Medulla oblongata (tissue), 1 donor: Measurements from ENCODE around the gene FGF1.

Experiments used
- DNase-seq: peaks from one replicate; pipeline ENCODE4 v3.0.0-alpha.2; 2015; ENCODE audit errors: extremely low spot score

The FGF1 gene

DNA sequence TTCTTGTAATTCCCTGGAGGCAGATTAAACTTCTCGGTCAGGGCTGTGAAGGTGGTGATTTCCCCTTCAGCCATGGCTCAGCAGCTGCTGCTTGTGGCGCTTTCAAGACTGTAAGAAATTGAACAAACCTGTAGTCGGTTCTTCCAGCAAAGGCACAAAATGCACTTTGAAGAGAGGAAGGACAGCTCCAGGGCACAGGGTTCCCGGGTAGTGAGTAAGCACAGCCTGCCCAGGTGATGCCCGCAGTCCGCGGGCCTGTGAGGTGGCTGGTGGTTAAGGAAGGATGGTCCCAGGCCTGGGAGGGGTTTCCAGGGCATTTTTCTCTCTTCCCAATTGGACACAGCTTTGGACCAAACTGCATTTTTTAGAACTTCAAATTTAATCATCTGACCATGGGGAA is 71.8 kb downstream of the FGF1 start:
- DNase-seq, result no peak

DNA sequence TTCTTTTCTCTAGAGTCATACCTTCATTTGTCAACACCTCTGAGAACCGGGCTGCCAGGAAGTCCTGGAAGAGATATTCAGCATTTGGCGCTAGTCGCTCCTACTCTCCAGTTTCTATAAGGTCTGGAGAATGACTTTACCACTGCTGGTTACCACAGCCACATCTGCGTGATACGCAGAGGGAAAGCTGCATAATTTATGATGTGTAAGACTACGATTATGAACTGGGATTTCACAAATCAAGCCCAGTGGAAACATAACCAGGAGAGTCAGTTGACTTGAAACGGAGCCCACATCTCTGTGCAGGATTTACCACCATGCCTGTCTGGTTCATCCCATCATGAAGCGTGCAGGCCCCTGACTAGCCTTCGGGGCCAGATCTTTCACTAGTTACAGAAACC is 72.6 kb downstream of the FGF1 start:
- no peak for DNase-seq

- DNase-seq, result no peak
These were observed 73.2 kb downstream of the FGF1 start for GRCh38 chr5:142612494-142613270.

GRCh38 chr5:142611154-142611553 is 74.7 kb downstream of the FGF1 start:
- DNase-seq, result peak; percentile 76

DNA sequence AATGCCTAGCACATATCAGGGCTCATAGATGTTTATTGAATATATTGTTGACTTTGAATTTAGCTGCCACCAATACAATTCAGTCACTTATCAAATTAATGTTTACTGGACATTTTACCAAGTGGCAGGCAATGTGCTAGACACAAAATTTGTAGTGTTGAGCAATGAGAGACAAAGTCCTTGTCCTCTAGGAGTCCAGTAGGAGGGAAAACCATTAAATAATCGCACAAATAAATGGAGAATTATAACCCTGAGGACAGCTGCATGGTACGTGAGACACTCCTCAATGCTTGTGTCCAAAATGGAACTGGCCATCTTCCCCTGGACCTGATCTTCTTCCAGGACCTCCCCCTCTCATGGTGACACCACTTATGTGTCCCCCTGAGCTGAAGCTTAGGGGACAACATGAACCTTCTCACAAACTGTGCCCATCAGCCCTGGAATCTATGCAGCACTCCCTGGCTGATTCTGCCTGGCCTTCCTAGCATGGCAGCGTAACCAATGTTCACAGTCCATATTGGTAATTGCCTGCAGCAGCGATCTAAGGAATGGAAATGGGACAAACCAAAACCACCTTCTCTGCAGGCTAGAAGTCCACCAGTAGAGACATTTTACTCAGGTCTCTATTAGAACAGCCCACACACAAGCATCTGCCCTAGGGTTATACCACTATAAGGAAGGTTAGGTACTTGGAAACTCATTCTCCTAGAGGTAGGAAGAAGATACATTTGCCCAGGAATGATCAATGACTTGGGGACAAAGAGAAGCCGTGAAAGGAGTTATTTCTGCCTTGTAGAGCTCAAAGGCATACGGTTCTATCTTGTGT is 75.5 kb downstream of the FGF1 start:
- no peak for DNase-seq

GRCh38 chr5:142609142-142609541 is 76.7 kb downstream of the FGF1 start:
- no peak for DNase-seq

GRCh38 chr5:142608081-142608480 is 77.8 kb downstream of the FGF1 start:
- no peak for DNase-seq

DNA sequence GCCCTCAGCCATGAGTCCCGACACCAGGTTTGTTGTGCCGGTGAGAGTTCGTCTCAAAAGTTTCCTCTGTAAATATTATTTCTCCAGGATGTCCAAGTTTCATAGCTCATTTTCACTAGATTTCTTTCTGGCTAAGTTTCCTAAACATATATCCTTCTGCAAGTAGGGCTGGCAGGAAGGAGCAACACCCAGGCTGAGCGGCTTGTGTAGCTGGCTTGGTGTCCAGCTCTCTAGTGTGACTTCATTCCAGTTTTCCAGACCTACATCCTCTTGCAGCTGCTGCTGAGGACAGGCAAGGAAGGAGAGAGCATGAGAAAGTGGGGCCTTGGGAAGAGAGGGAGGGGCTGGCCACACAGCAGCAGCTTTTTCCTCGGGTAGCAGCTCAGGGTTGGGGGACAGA is 80.3 kb downstream of the FGF1 start:
- DNase-seq, result no peak

DNA sequence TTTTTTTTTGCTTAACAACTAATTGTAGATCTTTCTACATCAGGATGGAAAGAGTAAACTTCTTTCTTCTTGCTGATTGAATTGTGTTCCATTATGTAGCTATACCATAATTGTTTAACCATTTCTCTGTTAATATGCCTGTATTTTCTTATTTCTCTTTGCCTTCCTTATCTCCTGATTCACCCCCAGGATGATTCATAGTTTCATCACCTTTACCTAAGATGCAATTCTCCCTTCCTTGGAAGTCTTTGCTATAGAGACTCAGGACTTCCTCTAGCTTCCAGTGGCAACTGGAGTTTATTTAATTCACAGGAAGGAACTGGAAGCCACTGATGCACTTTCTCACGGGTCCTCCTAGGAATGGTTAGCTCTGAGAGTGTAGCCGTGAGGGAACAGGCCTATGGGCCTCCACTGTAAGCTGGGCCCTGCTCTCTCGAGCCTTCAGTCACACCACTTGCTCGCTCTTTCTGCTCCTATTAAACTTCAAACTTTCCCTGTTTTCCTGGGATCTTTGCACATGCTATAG is 83.1 kb downstream of the FGF1 start:
- DNase-seq, result no peak

DNA sequence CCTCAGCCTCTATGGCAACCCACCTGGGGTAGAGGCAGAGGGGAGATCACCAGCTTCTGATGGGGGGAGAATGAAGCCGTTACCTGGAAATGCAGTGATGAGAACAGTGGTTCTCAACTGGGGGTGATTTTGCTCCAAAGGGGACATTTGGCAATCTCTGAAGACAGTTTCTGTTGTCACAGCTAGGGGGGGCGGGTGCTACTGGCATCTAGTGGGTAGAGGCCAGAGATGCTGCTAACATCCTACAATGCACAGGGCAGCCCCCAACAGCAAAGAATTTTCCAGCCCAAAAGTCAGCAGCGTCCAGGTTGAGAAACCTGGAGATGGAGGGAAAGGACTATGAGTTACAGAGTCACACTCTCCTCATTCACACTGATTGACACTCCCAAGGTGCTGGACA is 84.5 kb downstream of the FGF1 start:
- no peak for DNase-seq

GRCh38 chr5:142600611-142601358 is 85.1 kb downstream of the FGF1 start:
- DNase-seq, result peak; percentile 50

DNA sequence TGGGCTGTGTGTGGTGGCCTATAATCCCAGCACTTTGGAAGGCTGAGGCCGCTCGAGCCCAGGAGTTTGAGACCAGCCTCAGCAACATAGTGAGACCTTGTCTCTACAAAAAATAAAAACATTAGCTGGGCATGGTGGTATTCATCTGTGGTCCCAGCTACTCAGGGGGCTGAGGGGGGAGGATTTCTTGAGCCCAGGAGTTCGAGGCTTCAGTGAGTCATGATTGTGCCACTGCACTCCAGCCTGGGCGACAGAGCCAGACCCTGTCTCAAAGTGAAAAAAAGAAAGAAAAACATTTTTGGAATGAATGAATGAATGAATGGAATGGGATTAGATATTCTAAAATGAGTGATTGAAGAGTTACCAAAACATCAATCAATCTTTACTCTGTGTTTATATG is 85.8 kb downstream of the FGF1 start:
- DNase-seq, result no peak

DNA sequence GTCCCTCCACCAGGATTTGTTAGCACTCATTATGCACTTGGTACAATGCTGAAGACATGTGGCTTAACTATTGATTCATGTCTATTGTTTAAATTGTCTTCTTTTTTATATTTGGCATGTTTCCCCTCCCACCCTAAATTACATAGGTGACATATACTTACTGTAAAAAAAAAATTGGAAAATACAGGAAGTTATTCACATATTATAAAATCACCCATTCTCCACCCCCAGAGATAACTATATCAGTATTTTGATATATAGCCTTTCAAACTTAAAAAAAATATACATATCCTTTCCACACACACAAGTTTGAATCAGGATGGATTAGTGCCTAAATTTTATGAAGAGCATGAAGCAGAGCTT is 87.6 kb downstream of the FGF1 start:
- no peak for DNase-seq

GRCh38 chr5:142597546-142598337 is 88.1 kb downstream of the FGF1 start:
- peak; percentile 53 for DNase-seq

- no peak for DNase-seq
These were observed 88.9 kb downstream of the FGF1 start for GRCh38 chr5:142597025-142597424.

DNA sequence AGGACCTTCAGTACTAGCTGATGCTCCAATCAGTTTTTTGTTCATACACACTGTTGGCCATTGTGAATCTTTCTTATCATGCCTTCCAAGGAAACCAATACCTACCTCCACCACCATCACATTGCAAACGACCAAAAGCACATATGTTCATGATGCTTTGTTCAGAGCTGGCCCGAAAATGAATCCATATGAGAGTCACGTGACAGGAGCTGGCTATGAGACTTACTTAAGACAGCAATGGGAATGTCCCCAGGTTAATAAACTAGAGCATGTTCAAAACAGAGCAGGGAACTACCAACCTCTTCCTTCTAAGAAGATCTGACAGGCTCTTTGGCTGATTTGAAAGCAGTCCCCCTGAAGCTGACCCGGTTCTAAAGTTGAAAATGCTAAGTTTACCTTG is 93.5 kb downstream of the FGF1 start:
- DNase-seq, result no peak

DNA sequence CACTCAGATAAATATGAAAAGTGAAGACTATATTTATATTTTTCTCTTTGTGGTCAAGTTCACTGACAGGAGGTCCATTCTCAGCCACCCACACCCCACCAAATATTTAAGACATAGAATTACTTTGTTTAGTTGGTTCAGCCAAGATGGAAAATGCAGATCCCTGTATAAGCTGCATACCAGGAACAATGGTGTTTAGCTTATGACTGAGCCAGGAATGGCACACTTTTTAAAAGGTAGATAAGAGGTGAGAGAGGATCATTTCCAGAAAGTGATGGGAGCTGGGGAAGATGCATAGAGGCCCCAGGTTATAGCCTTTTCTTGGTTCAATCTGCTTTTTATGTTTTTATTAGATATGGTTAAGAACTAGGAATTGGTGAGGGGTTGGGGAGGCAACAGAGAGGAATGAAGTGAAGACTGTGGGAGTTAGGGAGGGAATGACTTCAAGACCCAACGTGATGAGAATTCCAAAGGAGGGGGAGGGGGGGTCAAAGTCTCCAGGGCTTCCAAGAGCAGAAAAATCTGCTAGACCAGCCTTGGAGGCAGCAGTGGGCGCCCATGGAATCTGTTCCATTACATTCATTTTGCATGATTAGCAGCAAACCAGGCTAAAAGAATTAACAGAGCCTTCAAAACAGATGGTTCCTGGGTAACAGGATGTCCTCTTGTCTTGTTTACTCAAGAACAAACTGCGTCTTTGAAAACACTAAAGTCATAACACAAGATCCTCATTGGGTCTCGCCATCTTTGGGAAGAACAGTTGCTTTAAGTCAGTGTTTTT is 95.2 kb downstream of the FGF1 start:
- DNase-seq, result peak; percentile 23

- no peak for DNase-seq
These were observed 96.2 kb downstream of the FGF1 start for GRCh38 chr5:142589720-142590119.

GRCh38 chr5:142587354-142587965 is 98.4 kb downstream of the FGF1 start:
- peak; percentile 55 for DNase-seq

DNA sequence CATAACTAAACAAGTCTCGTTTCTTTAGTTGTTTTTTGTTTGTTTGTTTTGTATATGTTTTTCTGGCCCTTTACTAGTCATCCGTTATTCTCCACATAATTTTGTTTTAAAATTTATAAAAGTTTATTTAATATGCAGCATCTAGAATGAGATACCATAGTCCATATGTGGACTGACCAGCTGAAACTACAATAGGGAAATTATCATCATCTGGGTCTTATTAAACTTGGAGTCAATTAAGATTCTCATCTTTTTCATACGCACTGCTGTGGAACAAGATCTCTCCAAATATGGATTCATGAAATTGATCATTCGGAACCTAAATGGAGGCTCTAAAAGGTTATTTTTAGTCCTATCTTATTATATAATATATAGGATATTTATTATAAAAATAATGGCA is 99.3 kb downstream of the FGF1 start:
- no peak for DNase-seq
